GM12878 (cell line): ENCODE data around the gene RSKR. TPM values are rescaled to one million over a fixed set of nuclear protein-coding genes. Genes with fewer than 3 reads are reported as not detected.

Experiments used
- BHLHE40 ChIP-seq, 2 experiments: fragments of 450-650 bp in 1 of 2; IDR thresholded peaks; 2 replicates each; pipeline ENCODE4 v1.6.1; 2011 to 2017; ENCODE audit warnings: low read depth in 2 of 2, borderline replicate concordance in 1 of 2, improper control_type of control experiment in 1 of 2, low read length in 1 of 2, mild to moderate bottlenecking in 1 of 2
- BMI1 ChIP-seq: fragments of 450-650 bp; IDR thresholded peaks from 2 replicates; pipeline ENCODE4 v1.6.1; 2016; ENCODE audit warnings: mild to moderate bottlenecking, moderate library complexity, borderline replicate concordance
- CHD4 ChIP-seq: fragments of 200-600 bp; sonication (generic); IDR thresholded peaks from 2 replicates; pipeline ENCODE4 v1.6.1; 2016; ENCODE audit warnings: mild to moderate bottlenecking
- E2F8 ChIP-seq: fragments of 450-650 bp; IDR thresholded peaks from 2 replicates; pipeline ENCODE4 v1.6.1; 2018; ENCODE audit warnings: mild to moderate bottlenecking, low read depth, moderate library complexity; ENCODE audit not compliant: partially characterized antibody
- FOXK2 ChIP-seq: fragments of 450-650 bp; IDR thresholded peaks from 2 replicates; pipeline ENCODE4 v1.6.1; 2017; ENCODE audit warnings: mild to moderate bottlenecking, moderate library complexity
- IKZF1 ChIP-seq: fragments of 450-650 bp; conservative IDR thresholded peaks from 2 replicates; pipeline ENCODE4 v1.6.1; 2017; ENCODE audit warnings: antibody characterized with exemption, mild to moderate bottlenecking
- IKZF2 ChIP-seq, 2 experiments: fragments of 450-650 bp; IDR thresholded peaks; 2 replicates each; pipeline ENCODE4 v1.6.1; 2017; ENCODE audit warnings: mild to moderate bottlenecking in 2 of 2, moderate library complexity in 2 of 2
- JUNB ChIP-seq: IDR thresholded peaks from 2 replicates; pipeline ENCODE4 v1.6.1; 2016; ENCODE audit warnings: antibody characterized with exemption, mild to moderate bottlenecking
- MLLT1 ChIP-seq: fragments of 450-650 bp; IDR thresholded peaks from 2 replicates; pipeline ENCODE4 v1.6.1; 2016; ENCODE audit warnings: mild to moderate bottlenecking
- MTA2 ChIP-seq: fragments of 450-650 bp; IDR thresholded peaks from 2 replicates; pipeline ENCODE4 v1.6.1; 2016; ENCODE audit warnings: low read depth, mild to moderate bottlenecking, moderate library complexity
- MTA3 ChIP-seq: IDR thresholded peaks from 2 replicates; pipeline ENCODE4 v1.6.1; 2012; ENCODE audit warnings: low read length, inconsistent platforms, borderline replicate concordance
- MXI1 ChIP-seq: fragments of 150-350 bp; IDR thresholded peaks from 2 replicates; pipeline ENCODE4 v1.6.1; 2011; ENCODE audit warnings: low read depth, mild to moderate bottlenecking, inconsistent platforms, low read length, improper control_type of control experiment
- NFIC ChIP-seq: IDR thresholded peaks from 2 replicates; pipeline ENCODE4 v1.6.1; 2012; ENCODE audit warnings: low read depth, mild to moderate bottlenecking, inconsistent platforms, low read length, moderate library complexity
- POLR2A ChIP-seq: IDR thresholded peaks from 2 replicates; pipeline ENCODE4 v1.6.1; 2011; ENCODE audit warnings: low read depth, mild to moderate bottlenecking, low read length
- RAD21 ChIP-seq: IDR thresholded peaks from 2 replicates; pipeline ENCODE4 v1.6.1; 2011; ENCODE audit warnings: mild to moderate bottlenecking, low read depth, low read length, moderate library complexity; ENCODE audit not compliant: insufficient read depth
- SMARCA5 ChIP-seq: fragments of 450-650 bp; IDR thresholded peaks from 2 replicates; pipeline ENCODE4 v1.6.1; 2017; ENCODE audit warnings: mild to moderate bottlenecking
- SP1 ChIP-seq: IDR thresholded peaks from one replicate; pipeline ENCODE4 v1.6.1; 2011; ENCODE audit warnings: low read depth, low read length
- STAT3 ChIP-seq: IDR thresholded peaks from 2 replicates; pipeline ENCODE4 v1.6.1; 2011; ENCODE audit warnings: low read depth, low read length, improper control_type of control experiment
- SUPT20H ChIP-seq: IDR thresholded peaks from 2 replicates; pipeline ENCODE4 v1.6.1; 2011; ENCODE audit warnings: low read depth, mild to moderate bottlenecking, low read length, moderate library complexity, borderline replicate concordance; ENCODE audit not compliant: control insufficient read depth
- TCF12 ChIP-seq: IDR thresholded peaks from 2 replicates; pipeline ENCODE4 v1.6.1; 2011; ENCODE audit warnings: low read depth, mild to moderate bottlenecking, low read length
- TCF3 ChIP-seq: IDR thresholded peaks from 2 replicates; pipeline ENCODE4 v1.6.1; 2012; ENCODE audit warnings: low read depth, mild to moderate bottlenecking, low read length, borderline replicate concordance; ENCODE audit not compliant: insufficient read depth
- USF2 ChIP-seq: IDR thresholded peaks from 2 replicates; pipeline ENCODE4 v1.6.1; 2011; ENCODE audit warnings: low read depth, low read length, improper control_type of control experiment, borderline replicate concordance
- YY1 ChIP-seq: IDR thresholded peaks from 2 replicates; pipeline ENCODE4 v1.6.1; 2011; ENCODE audit warnings: low read depth, mild to moderate bottlenecking, low read length
- ZBTB4 ChIP-seq: fragments of 450-650 bp; formaldehyde crosslinking; IDR thresholded peaks from 2 replicates; pipeline ENCODE4 v1.4.0; 2022; ENCODE audit warnings: mild to moderate bottlenecking, moderate library complexity
- ZNF207 ChIP-seq: fragments of 450-650 bp; IDR thresholded peaks from 2 replicates; pipeline ENCODE4 v1.6.1; 2014; ENCODE audit warnings: antibody characterized with exemption, mild to moderate bottlenecking, borderline replicate concordance
- polyA plus RNA-seq, 11 experiments: library from polyadenylated mRNA; depleted of rRNA in 4 of 11; unstranded in 6 of 11; stranded (reverse) in 5 of 11; fragments of >200 nt; fragmentation: Nextera tagmentation in 4 of 11; fragmentation: Illumina TruSeq in 1 of 11; extraction: Ambion mirVana in 4 of 11; extraction: Trizol in 1 of 11; gene quantifications; 1 replicate in 1 of 11; 2 replicates in 10 of 11; pipeline versions ENCODE4 v1.2.1 to v1.2.3, GENCODE V29; 2011 to 2016; ENCODE audit warnings: inconsistent platforms in 2 of 11, missing spikeins in 2 of 11, low read depth in 1 of 11
- total RNA-seq, 4 experiments: library from RNA; depleted of rRNA in 3 of 4; stranded (reverse); fragments of >200 nt in 3 of 4; fragmentation: Illumina TruSeq in 1 of 4; extraction: Trizol in 1 of 4; gene quantifications; 2 replicates each; pipeline versions ENCODE4 v1.2.1 to v1.2.3, GENCODE V29; 2013 to 2021

Gene RSKR
- total and polyA plus RNA-seq, 10 of the 15 experiments (the other 5 are each of a cell fraction or from before 2014, with no cell fraction given): 0.52 to 22.4 (median 8.7) TPM

- no peak; the same call in 1 of the 2 replicates for TF ChIP-seq MLLT1
- TF ChIP-seq NFIC: no peak
- no peak for TF ChIP-seq RAD21
- TF ChIP-seq USF2: no peak
- TF ChIP-seq JUNB: no peak
- TF ChIP-seq TCF3: no peak
- TF ChIP-seq POLR2A: no peak
- TF ChIP-seq FOXK2: no peak
- no peak for TF ChIP-seq MTA3
- TF ChIP-seq ZBTB4 (CRISPR knock-in tag): no peak
- 0 out of 2 replicates have a peak, but pooled peaks have one; percentile 28 for TF ChIP-seq STAT3
- 0 out of 2 replicates have a peak, but pooled peaks have one; percentile 28 for TF ChIP-seq YY1
- no peak for TF ChIP-seq SP1
- no peak for TF ChIP-seq BMI1
- TF ChIP-seq ZNF207: no peak
- TF ChIP-seq CHD4: no peak
- TF ChIP-seq IKZF2 (IDR thresholded peaks at IDR 0.05): peak; percentile 94
- no peak for TF ChIP-seq SUPT20H
- TF ChIP-seq MXI1: no peak
- no peak for TF ChIP-seq E2F8
- TF ChIP-seq SMARCA5: 0 out of 2 replicates have a peak, but pooled peaks have one; percentile 56
- TF ChIP-seq MTA2: 0 out of 2 replicates have a peak, but pooled peaks have one; percentile 23
- no peak for TF ChIP-seq TCF12
- TF ChIP-seq IKZF1: peak; percentile 80
- TF ChIP-seq BHLHE40 (IDR thresholded peaks at IDR 0.05; ENCODE audit: borderline replicate concordance in 1 of 2, low read depth in 2 of 2, low read length in 1 of 2): no peak
Observed at GRCh38 chr17:28567604-28568003, 46.4 kb downstream of the RSKR start (continued).
